SIG-M5 treated with dmso at 0.1 percent for 504 hours (cell line): ENCODE measurements around the gene RABL2A.
"Not testable (repeated sequence)": the region's sequence is repeated elsewhere in the genome, so short reads cannot be mapped to it uniquely, and the experiment has no call there.

Experiments used
- DNase-seq: peaks from one replicate; lab custom pipeline; 2025; ENCODE audit not compliant: unreplicated experiment; lab: John Stamatoyannopoulos, UW

RABL2A gene

DNA sequence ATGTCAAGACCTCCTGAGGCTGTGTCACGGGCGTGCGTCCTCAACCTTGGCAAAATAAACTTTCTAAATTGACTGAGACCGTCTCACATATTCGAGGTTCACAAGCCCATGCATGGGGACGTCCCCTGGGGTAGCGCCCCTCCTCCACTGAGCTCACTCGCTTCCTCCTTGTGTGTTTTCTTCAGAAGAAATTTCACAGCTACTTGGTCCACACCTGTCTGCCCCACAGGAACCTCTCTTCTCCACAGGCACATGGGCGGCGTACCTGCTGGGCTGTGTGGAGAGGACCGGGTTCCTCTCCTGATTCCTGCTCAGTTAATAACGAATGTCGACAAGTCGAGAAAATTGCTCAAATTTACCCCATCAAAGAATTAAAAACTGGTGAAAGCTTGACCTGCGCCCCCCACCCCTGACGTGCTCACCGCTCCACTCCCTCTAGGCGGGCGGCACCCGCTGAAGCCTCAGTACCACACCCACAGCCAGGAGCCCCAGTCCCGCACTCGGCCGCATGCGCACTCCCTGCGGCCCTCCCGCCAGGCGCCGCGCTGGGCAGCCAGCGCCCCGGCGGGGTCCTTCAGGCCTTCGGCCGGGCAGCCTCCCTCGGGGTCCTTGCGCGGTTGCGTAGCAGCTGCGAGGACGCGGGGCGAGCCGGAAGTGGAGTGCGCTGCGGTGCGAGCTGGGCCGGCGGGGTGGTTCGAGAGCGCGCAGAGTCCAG is at the start of gene RABL2A:
RABL2A (plus strand) TSS at position 651 of the 715 bp plus-strand sequence. CDS start 1,341 bp downstream, outside the sequence.
- DNase-seq = not testable (repeated sequence)

DNA sequence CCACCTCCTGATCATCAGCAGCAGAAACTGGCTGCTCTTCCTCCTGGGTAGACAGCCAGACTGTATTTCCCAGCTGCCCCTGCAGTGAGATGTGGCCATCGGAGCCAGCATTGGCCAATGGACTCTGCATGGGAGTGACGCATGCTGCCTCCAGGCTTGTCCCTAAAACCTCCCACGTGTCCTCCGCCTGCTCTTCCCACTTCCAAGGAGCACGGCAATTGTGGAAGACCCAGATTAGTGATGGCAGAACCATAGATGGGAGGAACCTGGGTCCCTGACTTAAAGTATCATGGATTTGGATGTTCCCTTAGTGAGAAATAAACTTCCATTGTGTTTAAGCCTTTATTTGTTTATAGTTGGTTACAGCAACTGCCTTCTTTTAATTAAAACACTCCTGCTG is 48.6 kb upstream of the RABL2A start:
- DNase-seq = not testable (repeated sequence)

DNA sequence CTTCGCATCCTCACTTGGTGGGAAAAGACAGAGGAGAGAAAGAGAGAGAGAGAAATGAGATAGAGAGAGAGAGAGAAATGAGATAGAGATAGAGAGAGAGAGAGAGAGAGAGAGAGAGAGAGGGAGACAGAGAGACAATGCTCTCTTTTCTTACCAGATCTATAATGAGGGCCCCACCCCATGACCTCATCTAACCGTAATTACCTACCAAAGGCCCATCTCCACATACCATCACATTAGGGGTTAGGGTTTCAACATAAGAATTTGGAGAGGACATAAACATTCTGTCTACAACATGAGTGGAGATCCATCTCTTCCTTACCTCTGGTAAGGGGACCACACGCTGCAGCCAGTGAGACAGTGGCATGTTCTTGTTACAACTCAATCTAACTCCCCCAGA is 44.6 kb upstream of the RABL2A start:
- DNase-seq = not testable (repeated sequence)

DNA sequence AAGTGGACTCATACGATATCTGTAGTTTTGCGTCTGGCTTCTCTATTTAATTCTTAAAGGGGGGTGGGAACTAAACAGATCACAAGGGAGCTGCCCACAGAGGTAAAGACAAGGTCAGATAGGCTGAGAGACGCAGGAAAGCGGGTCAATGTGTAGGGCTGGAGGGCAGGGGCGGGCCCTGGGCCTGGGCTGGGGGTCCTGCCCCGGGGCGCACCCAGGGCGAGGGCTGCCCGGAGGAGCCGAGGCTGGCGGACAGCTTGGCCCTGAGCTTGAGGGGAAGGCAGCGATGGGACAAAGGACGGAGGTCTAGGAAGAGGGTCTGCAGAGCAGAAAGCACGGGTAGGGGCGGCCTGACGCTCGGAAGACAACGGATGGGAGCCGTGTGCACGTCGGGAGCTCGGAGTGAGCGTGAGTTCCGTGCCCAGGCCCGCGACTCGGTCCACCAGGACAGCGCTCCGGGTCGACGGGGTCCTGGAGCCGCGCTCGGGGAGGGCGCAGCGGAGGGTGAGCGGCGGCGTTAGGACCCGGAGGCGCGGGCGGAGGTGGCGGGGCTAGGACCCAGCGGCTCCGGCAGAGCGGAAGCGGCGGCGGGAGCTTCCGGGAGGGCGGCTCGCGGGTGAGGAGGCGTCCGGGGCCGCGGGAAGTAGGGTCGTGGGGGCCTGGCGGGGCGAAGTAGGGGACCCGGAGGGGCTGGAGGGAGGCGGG is 43.4 kb upstream of the RABL2A start:
- DNase-seq = not testable (repeated sequence)

DNA sequence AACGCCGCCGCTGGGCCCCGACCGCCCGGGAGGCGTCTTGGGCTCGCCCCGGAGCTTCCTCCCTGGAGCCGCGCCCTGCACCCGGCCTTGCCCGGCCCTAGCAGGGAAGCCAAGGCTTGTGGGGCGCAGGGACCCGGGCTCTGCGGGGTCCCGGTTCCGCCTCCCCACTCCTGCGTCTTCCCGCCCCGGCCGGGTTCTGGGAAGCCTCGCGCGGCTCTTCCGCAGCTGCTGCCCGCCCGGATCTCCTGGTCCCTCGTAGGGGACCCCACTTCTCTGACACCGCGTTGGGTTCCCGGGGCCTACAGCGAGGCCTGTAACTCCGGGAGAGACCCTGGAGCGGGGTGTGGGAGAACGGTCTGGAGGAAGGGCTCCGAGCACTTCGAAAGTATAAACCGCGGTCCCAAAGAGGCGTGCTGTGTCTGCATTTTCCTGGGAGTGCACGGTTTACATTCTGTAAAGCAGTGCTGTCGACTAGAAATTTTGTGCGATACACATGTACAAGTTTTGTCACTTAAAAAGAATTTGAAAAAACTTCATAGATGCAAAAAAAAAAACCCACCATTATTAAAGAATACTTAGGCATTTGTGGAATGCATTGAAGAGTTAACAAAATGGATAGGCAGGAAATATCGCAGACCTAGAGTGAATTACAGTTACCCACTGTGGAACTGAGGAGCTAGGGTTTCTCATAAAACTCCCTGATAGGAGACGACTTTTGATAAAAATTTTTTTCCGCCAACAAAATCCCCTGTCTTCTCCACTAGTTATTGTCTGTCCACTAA is 42.6 kb upstream of the RABL2A start:
- DNase-seq = not testable (repeated sequence)

DNA sequence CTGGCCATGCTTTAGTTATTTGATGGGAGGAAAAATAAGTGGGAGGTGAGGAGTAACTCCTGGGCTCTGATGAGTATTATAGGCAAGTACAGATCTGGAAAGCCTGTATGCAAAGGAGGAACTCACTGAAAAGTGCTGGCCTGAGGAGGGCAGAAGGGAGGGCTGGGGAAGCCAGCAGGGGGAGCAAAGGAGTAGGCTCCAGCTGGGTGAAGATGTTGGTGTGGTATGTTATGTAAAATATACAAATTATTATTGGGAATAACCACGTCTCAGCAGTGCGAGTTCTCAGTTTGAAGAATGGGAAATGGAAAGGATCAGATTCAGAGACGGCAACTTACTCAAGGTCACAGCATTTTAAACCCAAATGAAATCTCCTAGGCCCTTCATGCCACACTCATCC is 39.9 kb upstream of the RABL2A start:
- not testable (repeated sequence) for DNase-seq

DNA sequence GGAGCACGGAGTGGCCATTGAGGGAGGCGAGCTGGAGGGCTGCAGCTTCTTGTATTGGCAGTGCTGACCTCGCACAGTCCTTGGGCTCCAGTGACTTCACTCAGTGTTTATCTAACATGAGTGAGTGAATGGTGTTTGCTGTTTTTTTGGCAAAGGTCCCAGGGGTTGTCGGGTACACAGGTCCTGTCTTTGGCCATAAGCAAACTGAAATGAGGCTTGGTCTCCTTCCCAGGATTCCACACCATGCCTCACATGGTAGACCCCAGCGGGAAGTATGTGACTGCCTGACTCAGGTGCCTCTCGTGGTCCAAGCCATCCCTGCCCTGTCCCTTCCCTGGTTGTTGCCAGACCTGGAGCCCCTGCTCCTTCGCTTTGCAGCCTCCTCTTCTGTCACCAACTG is 37.5 kb upstream of the RABL2A start:
- DNase-seq = not testable (repeated sequence)

DNA sequence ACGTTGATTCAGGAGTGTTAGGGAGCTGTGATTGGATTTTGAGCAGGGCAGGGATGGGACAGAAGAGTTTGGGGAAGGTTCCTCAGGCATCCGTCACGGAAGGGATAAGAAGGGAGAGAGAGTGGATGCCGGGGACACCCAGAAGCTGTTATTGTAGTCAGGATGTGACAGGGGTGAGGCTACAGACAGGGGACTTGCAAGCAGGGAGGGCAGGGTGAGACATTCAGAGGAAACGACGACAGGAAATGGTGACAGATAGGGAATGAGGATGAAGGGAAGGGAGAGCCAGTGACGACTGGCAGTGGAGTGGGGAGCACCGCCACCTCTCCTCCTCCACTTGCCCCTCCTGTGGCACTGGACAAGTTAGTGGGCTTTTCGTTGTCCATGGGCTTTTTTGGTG is 35.1 kb upstream of the RABL2A start:
- not testable (repeated sequence) for DNase-seq

DNA sequence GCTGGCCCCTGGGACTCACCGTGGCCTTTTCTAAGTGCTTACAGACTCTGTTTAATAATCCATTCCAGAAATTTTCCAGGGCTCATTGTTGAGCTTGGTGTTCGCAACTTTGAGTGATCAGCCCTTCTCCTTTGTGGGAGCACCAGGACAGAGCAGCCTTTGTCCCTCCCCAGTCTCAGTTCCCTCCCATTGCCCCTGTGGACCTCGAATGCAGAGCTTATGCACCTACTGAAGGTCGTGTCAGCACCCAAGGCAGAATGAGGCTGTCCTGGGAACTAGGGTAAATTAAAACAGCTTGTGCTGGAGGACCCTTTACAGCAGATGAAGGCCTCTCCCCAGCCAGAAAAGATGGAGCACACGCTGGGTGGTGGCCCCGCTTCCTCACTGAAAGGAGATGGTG is 33.8 kb upstream of the RABL2A start:
- DNase-seq = not testable (repeated sequence)

DNA sequence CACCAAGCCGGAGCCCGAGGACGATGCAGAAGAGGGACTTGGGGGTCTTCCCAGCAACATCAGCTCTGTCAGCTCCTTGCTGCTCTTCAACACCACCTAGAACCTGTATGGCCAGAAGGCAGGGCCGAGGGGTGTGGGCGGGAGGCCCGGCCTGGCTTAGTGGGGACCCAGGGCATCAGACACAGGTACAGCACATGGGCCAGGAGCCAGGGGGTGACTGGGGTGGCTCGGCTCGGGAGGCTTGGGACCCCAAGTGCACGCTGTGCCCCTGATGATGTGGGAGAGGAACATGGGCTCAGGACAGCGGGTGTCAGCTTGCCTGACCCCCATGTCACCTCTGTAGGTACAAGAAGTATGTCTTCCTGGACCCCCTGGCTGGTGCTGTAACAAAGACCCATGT is 31.3 kb upstream of the RABL2A start:
- not testable (repeated sequence) for DNase-seq

DNA sequence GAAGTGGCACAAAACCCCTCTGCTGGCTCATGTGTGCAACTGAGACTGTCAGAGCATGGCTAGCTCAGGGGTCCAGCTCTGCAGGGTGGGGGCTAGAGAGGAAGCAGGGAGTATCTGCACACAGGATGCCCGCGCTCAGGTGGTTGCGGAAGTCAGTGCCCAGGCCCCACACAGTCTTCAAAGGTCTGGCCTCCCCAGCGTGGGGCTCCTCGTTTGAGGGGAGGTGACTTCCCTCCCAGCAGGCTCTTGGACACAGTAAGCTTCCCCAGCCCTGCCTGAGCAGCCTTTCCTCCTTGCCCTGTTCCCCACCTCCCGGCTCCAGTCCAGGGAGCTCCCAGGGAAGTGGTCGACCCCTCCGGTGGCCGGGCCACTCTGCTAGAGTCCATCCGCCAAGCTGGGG is 29.9 kb upstream of the RABL2A start:
- DNase-seq = not testable (repeated sequence)

DNA sequence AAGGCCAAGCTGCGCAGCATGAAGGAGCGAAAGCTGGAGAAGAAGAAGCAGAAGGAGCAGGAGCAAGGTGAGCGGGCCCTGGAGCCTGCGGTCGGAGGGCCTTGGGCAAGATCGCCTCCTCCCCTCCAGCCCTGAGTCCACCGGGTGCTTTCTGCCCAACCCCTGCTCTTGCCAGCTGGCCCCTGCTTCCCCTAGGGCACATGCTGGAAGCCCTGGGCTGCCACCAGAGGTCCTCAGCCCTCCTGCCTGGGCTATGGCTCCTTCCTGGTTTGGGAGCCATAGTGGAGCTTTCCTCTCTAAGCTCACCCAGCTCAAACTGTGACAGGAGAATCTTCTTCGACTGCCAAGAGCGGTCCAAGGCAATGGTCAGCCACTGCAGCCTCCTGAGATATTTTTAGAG is 29.5 kb upstream of the RABL2A start:
- DNase-seq = not testable (repeated sequence)

DNA sequence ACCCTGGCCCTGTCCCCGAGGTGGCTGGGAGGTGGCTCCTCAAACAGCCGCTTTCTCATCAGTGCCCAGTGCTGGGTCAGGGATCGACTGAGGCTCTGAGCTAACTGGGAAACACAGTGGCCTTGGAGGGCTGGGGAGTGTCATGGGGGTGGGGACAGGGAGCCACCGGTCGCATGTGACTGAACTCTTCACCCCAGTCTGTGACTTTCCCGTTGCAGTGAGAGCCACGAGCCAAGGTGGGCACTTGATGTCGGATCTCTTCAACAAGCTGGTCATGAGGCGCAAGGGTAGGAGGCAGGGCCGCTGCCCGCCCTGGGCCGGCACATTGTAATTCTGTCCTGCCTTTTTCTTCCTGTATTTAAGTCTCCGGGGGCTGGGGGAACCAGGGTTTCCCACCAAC is 28.9 kb upstream of the RABL2A start:
- not testable (repeated sequence) for DNase-seq

DNA sequence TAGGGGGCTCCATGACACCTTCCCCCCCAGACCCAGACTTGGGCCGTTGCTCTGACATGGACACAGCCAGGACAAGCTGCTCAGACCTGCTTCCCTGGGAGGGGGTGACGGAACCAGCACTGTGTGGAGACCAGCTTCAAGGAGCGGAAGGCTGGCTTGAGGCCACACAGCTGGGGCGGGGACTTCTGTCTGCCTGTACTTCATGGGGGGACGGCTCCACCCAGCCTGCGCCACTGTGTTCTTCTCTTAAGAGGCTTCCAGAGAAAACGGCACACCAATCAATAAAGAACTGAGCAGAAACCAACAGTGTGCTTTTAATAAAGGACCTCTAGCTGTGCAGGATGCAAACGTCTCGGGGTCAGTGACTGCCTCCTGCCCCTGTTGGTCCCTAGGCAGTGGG is 28.3 kb upstream of the RABL2A start:
- DNase-seq = not testable (repeated sequence)

DNA sequence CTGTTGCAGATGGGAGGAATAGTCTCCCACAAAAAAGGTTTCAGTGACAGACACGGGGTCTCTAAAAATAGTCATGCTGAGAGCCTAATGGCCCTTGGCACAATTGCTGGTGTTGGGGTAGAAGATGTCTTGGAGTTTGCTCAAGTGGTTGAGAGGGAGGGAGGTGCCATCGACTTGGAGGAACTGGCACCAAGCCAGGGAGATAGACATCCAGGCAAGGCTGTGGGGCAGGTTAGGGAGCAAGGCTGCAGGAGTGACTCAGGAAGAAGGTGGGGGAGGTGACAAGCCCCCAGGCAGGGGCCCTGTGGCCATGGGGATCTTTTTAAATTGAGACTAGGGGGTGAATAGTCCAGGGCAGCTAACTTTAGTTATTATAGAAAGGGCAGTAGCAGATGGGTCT is 27.9 kb upstream of the RABL2A start:
- DNase-seq = not testable (repeated sequence)

DNA sequence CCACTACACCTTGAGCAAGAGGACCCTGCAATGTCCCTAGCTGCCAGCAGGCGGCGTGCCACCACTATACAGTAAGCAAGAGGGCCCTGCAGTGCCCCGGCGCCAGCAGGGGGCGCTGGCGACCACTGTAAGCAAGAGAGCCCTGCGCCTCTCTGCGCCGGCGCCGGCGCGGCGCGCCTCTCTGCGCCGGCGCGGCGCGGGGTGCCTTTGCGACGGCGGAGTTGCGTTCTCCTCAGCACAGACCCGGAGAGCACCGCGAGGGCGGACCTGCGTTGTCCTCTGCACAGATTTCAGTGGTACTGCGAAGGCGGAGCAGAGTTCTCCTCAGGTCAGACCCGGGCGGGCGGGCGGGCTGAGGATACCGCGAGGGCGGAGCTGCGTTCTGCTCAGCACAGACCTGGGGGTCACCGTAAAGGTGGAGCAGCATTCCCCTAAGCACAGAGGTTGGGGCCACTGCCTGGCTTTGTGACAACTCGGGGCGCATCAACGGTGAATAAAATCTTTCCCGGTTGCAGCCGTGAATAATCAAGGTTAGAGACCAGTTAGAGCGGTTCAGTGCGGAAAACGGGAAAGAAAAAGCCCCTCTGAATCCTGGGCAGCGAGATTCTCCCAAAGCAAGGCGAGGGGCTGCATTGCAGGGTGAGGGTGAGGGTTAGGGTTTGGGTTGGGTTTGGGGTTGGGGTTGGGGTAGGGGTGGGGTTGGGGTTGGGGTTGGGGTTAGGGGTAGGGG is 24.9 kb upstream of the RABL2A start:
- not testable (repeated sequence) for DNase-seq

DNA sequence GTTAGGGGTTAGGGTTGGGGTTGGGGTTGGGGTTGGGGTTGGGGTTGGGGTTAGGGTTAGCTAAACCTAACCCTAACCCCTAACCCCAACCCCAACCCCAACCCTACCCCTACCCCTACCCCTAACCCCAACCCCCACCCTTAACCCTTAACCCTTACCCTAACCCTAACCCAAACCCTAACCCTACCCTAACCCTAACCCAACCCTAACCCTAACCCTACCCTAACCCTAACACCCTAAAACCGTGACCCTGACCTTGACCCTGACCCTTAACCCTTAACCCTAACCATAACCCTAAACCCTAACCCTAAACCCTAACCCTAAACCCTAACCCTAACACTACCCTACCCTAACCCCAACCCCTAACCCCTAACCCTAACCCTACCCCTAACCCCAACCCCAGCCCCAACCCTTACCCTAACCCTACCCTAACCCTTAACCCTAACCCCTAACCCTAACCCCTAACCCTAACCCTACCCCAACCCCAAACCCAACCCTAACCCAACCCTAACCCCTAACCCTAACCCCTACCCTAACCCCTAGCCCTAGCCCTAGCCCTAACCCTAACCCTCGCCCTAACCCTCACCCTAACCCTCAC is 24.1 kb upstream of the RABL2A start:
- DNase-seq = no peak

DNA sequence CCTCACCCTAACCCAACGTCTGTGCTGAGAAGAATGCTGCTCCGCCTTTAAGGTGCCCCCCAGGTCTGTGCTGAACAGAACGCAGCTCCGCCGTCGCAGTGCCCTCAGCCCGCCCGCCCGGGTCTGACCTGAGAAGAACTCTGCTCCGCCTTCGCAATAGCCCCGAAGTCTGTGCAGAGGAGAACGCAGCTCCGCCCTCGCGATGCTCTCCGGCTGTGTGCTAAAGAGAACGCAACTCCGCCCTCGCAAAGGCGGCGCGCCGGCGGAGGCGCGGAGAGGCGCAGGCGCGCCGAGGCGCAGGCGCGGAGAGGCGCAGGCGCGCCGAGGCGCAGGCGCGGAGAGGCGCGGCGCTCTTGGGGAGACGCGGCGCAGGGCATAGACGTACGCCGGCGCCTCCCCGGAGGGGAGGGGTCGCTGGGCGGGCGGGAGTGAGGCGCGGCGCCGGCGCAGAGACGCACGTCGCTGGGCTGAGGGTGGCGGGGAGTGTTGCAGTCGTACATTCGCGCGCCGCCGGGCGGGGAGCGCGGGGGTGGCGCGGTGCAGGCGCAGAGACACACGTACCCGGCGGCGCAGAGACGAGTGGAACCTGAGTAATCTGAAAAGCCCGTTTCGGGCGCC is 23.5 kb upstream of the RABL2A start:
- DNase-seq = not testable (repeated sequence)

DNA sequence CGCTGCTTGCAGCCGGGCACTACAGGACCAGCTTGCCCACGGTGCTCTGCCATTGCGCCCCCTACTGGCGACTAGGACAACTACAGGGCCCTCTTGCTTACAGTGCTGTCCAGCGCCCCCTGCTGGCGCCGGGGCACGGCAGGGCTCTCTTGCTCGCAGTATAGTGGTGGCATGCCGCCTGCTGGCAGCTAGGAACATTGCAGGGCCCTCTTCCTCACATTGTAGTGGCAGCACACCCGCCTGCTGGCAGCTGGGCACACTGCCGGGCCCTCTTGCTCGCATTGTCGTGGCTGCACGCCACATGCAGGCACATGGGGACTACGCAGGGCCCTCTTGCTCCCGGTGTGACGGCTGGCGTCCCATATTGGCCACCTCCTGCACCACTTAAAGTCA is 23.0 kb upstream of the RABL2A start:
- DNase-seq = not testable (repeated sequence)

DNA sequence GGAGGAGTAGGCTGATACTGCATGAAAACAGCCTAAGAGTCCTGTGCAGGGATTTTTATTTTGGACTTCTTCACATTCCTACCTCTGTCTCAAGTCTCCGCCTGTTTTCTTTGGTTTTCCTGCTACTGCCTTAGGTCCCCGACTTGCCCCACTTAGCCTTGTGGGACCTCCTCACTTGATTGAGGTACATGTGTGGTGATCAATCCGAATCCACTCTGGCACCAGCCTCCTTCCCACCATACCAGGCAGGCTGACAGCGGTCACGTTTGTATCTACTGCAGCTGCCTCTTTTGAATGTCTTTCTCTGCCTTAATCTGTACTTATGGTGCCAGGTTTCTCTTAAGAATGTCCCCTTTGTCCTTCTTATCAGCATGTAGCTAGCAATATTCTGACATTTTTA is 22.4 kb upstream of the RABL2A start:
- not testable (repeated sequence) for DNase-seq
